Tibial nerve (tissue), 4 donors: ENCODE data around the gene PNPLA4. TPM values are rescaled to one million over a fixed set of nuclear protein-coding genes. Genes with fewer than 3 reads are reported as not detected.

Experiments used
- DNase-seq, 2 donors: peaks; one replicate each; pipeline ENCODE4 v3.0.0-alpha.2; 2019; ENCODE audit warnings: low spot score in 2 of 2
- H3K27ac ChIP-seq, 4 donors: fragments of 200-600 bp; sonication (generic) in 3 of 4; one replicate each; pipeline ENCODE4 v1.5.1; 2017 to 2019; ENCODE audit warnings: mild to moderate bottlenecking in 1 of 4
- H3K27me3 ChIP-seq, 2 donors: fragments of 200-600 bp; sonication (generic) in 1 of 2; one replicate each; pipeline versions ENCODE4 v1.5.1 to v1.6.0; 2017 to 2019
- H3K36me3 ChIP-seq, 3 donors: fragments of 200-600 bp; sonication (generic); one replicate each; pipeline ENCODE4 v1.5.1; 2018 to 2019
- H3K4me1 ChIP-seq, 4 donors: fragments of 200-600 bp; sonication (generic) in 3 of 4; one replicate each; pipeline ENCODE4 v1.5.1; 2017 to 2019
- H3K4me3 ChIP-seq, 4 donors: fragments of 200-600 bp; sonication (generic) in 3 of 4; one replicate each; pipeline ENCODE4 v1.5.1; 2017 to 2019; ENCODE audit warnings: mild to moderate bottlenecking in 1 of 4, moderate library complexity in 1 of 4
- H3K9me3 ChIP-seq, 4 donors: fragments of 200-600 bp; sonication (generic) in 3 of 4; one replicate each; pipeline ENCODE4 v1.5.1; 2017 to 2019
- CTCF ChIP-seq, 5 experiments: fragments of 200-600 bp in 3 of 5; fragments of 450-650 bp in 2 of 5; sonication (generic) in 3 of 5; IDR thresholded peaks; one replicate each; pipeline ENCODE4 v1.5.1; 2016 to 2019; ENCODE audit warnings: antibody characterized with exemption in 5 of 5, mild to moderate bottlenecking in 3 of 5, moderate library complexity in 2 of 5
- EP300 ChIP-seq, 2 donors: sonication (generic); formaldehyde crosslinking; IDR thresholded peaks; one replicate each; pipeline ENCODE4 v1.6.1; 2017; ENCODE audit warnings: antibody characterized with exemption in 2 of 2, mild to moderate bottlenecking in 1 of 2
- POLR2A ChIP-seq, 2 donors: fragments of 450-650 bp; IDR thresholded peaks; one replicate each; pipeline ENCODE4 v1.6.1; 2017; ENCODE audit warnings: antibody characterized with exemption in 2 of 2, mild to moderate bottlenecking in 2 of 2, moderate library complexity in 2 of 2
- WGBS, 2 donors: methylation state at CpG; one replicate each; pipeline ENCODE4 v1.1.5; 2018; 5-methylcytosine and 5-hydroxymethylcytosine counted together
- total RNA-seq, 4 donors: library from RNA; depleted of rRNA; stranded (reverse); fragments of >200 nt; gene quantifications; one replicate each; pipeline ENCODE4 v1.1.0, GENCODE V29; 2016

PNPLA4 gene
- 10 to 100 TPM in 3 of 4 donors, 1 to 10 TPM in 1; 6.6 to 13.0 (median 10.7) TPM for total RNA-seq

- H3K36me3 ChIP-seq: no peaks in the 10 kb centered on the region
- peak within 1 kb of the TSS; percentile 49 to 66 (median 54) for H3K4me3 ChIP-seq
- 12 to 19% methylated on average over 16 to 41 of the region's 52 CpGs for WGBS, 2 donors
- TF ChIP-seq EP300 (IDR thresholded peaks at IDR 0.05) (peak in 1 of 2 donors; percentile 8), POLR2A (IDR thresholded peaks at IDR 0.05) (peak in 1 of 2 donors; percentile 23), CTCF (IDR thresholded peaks at IDR 0.05) (peak in 2 of 5 experiments; percentile 27 to 31)
- no peaks in the 10 kb centered on the region for H3K9me3 ChIP-seq
- H3K27ac ChIP-seq: peak within 1 kb of the TSS in 3 of 4 donors; percentile 11 to 78 (median 58)
- DNase-seq: peak; percentile 20 to 26
- peaks cover 0 to 10% (median 3%) of the 10 kb centered on the region in 4 donors for H3K4me1 ChIP-seq
- H3K27me3 ChIP-seq: no peaks in the 10 kb centered on the region
These were observed at the start of gene PNPLA4 for GRCh38 chrX:7927259-7928167. Gene PNPLA4, minus strand, starts transcription at chrX:7927413. Its CDS starts 1,294 bp downstream, at chrX:7926119.

DNA sequence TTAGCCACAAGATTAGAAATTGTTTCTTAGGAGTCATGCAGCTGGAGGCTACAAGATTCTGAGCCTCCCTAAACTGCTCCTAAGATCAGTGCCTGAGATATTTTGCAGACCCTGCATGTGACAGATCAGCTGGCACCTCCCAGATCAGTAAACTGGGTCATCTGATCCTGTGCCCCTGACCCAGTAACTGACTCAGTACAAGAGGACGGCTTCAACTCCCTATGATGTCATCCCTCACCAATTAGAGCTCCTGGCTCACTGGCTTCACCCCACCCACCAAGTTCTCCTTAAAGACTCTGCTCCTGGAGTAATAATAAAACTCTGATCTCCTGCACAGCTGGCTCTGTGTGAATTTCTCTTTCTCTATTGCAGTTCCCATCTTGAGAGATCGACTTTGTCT is 45.4 kb upstream of the PNPLA4 start:
- TF ChIP-seq EP300 (IDR thresholded peaks at IDR 0.05): no peak
- no peak for TF ChIP-seq POLR2A (IDR thresholded peaks at IDR 0.05)
- TF ChIP-seq CTCF (IDR thresholded peaks at IDR 0.05): no peak
- whole genome bisulfite sequencing, 2 donors: 48 to 89% methylated on average over 1 to 2 of the region's 2 CpGs
- H3K4me1 ChIP-seq: no peaks in the 10 kb centered on the region
- no peak overlapping the region for H3K27ac ChIP-seq
- H3K27me3 ChIP-seq: no peaks in the 10 kb centered on the region
- no peaks in the 10 kb centered on the region for H3K9me3 ChIP-seq
- no peak overlapping the region for H3K4me3 ChIP-seq
- DNase-seq: no peak
- H3K36me3 ChIP-seq: no peaks in the 10 kb centered on the region

DNA sequence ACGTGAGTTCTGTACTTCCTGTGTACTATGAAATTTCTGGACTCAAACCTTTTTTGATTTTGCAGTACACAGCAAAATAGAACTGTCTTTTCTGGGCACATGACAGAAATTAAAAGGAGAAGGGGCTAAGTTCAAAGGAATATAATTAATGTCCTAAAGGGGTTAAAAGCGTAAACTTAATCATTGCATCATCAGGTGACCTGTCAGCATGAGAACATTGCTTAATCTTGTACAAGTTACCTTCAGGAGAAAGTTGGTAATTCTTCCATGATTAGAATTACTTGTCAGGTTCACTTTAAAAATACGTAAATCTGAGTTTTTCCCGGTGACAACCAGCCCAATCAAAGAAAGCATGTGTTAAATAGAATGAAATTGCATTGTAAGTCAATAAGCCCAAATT is 43.2 kb upstream of the PNPLA4 start:
- H3K4me1 ChIP-seq: no peaks in the 10 kb centered on the region
- 87% methylated on average over 4 of the region's 4 CpGs for WGBS, 2 donors
- no peaks in the 10 kb centered on the region for H3K27me3 ChIP-seq
- H3K4me3 ChIP-seq: no peak overlapping the region
- H3K27ac ChIP-seq: no peak overlapping the region
- no peak for TF ChIP-seq EP300 (IDR thresholded peaks at IDR 0.05)
- H3K9me3 ChIP-seq: no peaks in the 10 kb centered on the region
- DNase-seq: no peak
- no peaks in the 10 kb centered on the region for H3K36me3 ChIP-seq

- Histone ChIP-seq H3K4me3 (no peak overlapping the region), H3K4me1 (no peaks in the 10 kb centered on the region), H3K27ac (no peak overlapping the region), H3K27me3 (no peaks in the 10 kb centered on the region), H3K36me3 (no peaks in the 10 kb centered on the region), H3K9me3 (no peaks in the 10 kb centered on the region)
- no peak for TF ChIP-seq EP300 (IDR thresholded peaks at IDR 0.05)
- no peak for TF ChIP-seq POLR2A (IDR thresholded peaks at IDR 0.05)
- TF ChIP-seq CTCF (IDR thresholded peaks at IDR 0.05): no peak
- DNase-seq: no peak
- WGBS, 2 donors: 85 to 91% methylated on average over 5 of the region's 5 CpGs
These were observed 38.2 kb upstream of the PNPLA4 start for GRCh38 chrX:7965436-7965835.

DNA sequence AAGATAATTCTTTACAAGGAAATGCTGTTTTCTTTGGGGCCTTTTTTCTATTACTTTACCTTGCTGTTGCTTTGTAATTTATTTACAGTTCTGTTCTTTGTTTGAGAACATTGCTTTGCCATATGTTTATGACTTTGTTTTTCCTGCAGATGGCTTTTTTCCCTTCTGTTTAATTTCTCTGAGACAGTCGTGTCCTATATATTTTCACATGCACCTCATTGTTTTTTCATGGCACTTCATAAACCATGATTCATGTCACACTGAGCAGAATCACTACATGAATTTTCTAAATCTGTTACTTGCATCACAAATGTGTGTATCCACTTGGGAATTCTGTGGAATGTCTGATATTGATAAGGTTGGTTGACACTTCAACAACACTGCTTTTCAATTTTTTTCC is 33.0 kb upstream of the PNPLA4 start:
- DNase-seq: no peak
- Histone ChIP-seq H3K4me1 (no peaks in the 10 kb centered on the region), H3K27me3 (no peaks in the 10 kb centered on the region), H3K9me3 (peaks cover 0 to 9% (median 0%) of the 10 kb centered on the region in 4 donors), H3K27ac (no peak overlapping the region), H3K4me3 (no peak overlapping the region), H3K36me3 (no peaks in the 10 kb centered on the region)
- 47 to 71% methylated on average over 1 of the region's 1 CpG for WGBS, 2 donors
- no peak for TF ChIP-seq POLR2A (IDR thresholded peaks at IDR 0.05)
- TF ChIP-seq CTCF (IDR thresholded peaks at IDR 0.05): no peak
- no peak for TF ChIP-seq EP300 (IDR thresholded peaks at IDR 0.05)
